GM19455 (cell line): ENCODE data around the gene PIEZO2.

ENCODE experiments used
- ATAC-seq: cut with Tn5 transposase; IDR thresholded peaks from one replicate; pipeline ENCODE4 v1.9.1; 2021; ENCODE audit not compliant: unreplicated experiment

PIEZO2 gene

GRCh38 chr18:11113937-11114336, 35.4 kb downstream of the PIEZO2 start:
- no peak for ATAC-seq

GRCh38 chr18:11113046-11113548, 36.3 kb downstream of the PIEZO2 start:
- ATAC-seq = no peak

- ATAC-seq = no peak
Observed at GRCh38 chr18:11112286-11112685, 37.1 kb downstream of the PIEZO2 start.

DNA sequence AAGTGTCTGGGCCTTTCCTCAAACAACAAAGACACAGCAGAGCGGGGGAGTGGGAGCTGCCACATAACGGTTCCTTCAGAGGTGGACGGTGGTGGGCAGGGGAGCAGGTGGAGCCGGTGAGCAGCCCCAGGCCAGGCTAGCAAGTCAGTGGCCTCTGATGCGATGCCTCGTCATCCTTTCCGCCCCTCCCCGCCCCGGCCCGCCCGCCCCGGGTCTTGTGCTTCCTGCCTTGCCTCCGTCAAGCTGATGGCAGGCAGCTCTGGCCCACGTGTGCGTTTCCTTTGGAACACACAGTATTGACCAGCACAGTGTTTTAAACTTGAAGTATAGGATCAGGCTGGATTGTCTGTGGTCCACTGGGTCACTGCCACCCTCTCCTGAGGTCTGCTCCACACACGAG, 38.9 kb downstream of the PIEZO2 start:
- no peak for ATAC-seq

GRCh38 chr18:11108947-11109346, 40.4 kb downstream of the PIEZO2 start:
- ATAC-seq = no peak

- no peak for ATAC-seq
Observed at GRCh38 chr18:11106894-11107293, 42.5 kb downstream of the PIEZO2 start.

- ATAC-seq = no peak
Observed at GRCh38 chr18:11105463-11105862, 43.9 kb downstream of the PIEZO2 start.

- ATAC-seq = no peak
Observed at GRCh38 chr18:11104307-11104706, 45.1 kb downstream of the PIEZO2 start.

DNA sequence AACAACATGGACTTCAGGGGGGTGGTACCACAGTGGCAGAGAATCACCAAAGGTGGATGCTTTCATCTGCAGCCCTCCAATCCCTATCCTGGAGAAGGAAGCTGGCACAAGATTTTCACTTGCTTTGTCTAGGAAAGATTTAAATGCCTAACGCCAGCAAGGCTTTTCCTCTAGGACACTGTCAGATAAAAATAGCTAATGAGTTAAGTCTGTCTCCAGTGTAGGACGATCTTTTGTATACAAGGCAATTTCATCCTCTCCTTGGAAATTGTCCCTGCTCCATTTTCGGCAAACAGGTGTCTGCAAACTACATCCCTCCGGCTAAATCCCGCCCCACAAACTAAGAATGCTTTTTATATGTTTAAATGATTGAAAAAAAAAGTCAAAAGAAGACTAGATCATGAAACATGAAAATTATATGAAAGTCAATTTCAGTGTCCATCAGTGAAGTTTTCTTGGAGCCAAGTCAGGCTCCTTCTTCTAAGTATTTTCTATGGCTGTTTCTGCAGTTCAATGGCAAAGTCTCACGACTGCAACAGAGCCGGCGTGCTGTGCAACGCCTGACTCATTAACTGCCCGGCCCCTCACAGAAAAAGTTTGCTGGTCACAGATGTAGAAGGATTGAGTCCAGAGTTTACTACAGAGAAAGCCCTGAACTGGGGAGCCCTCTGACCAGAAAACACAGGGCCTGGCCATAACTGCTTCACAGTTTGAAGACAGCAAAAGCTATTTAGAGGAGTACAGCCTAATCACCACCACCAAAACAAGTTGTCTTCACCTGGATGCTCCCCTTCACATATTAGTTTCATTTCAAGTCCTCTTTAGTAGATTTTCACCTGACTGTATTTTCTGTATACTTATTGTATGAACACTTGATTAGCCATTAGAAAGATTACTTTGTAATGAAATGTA, 52.3 kb downstream of the PIEZO2 start:
- no peak for ATAC-seq

GRCh38 chr18:11096411-11096810, 53.0 kb downstream of the PIEZO2 start:
- no peak for ATAC-seq

DNA sequence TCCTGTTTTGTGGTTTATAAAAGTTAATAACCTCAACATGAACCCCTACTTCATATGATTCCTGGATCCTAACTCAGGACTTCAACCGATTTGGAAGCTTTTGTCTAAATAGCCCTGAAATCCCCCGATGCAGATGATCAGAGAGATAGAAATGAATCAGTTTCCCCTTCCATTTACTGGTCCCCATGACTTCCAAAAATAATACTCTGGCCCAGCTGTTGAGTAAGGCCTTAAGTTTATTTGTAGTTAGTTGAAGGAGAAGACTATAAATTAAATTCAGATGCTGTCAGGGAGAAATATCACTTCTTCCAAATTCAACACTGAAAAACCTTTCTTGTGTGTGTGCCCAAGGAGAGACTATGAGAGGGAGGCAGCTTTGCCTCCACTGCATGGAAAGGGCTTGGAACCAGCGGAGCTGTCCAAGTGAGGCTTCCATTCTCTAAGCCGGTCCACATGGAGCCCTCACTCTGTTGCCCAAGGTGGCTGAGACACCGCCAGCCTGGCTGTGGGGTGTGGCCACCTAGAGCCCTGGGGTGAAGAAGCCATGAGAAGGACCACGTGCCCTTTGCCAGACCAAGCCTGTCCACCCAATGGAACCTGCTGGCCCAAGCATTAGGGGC, 53.6 kb downstream of the PIEZO2 start:
- ATAC-seq = no peak

- ATAC-seq = no peak
Observed at GRCh38 chr18:11095211-11095610, 54.2 kb downstream of the PIEZO2 start.

- ATAC-seq = no peak
Observed at GRCh38 chr18:11091746-11092145, 57.6 kb downstream of the PIEZO2 start.

DNA sequence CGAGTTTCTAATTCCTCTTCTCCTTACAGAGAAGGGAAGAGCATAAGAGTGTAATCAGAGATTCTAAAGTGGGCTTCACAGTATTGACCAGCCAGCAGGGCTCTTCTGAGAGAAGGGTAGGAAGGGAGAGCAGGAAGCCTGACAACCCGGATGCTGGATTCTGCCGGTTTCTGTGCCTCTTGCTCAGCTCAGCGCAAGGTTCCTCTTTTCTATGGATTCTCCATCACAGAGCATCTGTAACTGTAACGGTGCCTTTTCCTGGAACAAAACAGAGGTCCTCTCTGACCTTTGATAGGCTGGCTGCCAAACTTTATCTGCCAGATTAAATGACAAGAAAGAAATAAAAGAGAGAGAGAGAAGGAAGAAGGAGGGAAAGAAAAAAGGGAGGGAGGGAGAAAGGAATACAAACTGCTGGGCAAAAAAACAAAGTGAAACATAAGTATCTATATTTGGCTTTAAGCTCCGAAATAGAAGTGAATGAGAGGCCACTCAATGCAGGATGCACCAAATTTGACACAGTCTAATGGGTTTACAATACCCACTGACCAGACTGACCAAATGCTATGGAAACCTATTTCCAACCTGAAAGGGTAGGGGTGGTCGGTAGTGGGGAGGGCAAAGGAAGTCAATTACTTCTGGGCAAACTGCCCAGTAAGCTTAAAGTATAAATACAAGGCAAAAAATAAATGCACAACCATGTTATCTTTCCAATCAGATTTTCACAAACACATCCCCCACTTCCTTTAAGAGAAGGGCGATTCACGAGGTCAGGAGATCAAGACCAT, 59.2 kb downstream of the PIEZO2 start:
- no peak for ATAC-seq

- ATAC-seq = no peak
Observed at GRCh38 chr18:11081009-11081532, 68.3 kb downstream of the PIEZO2 start.

DNA sequence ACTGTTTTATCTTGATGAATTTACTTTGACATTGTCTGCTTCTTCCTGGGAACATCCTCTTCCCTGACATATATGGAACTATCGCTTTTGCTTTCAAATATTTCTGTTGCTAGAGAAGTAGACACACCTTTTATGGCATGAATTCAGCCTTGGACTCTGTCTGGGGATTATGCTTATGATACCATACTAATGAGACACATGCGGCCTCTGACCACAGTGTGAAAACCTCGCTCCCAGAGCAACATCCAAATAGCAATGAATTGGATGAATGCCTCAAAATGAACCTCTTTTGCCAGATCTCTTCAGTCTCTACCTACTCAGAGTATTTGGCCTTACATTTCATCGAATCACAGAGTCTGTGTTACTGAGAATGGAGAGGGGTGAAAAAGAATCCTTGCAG, 70.9 kb downstream of the PIEZO2 start:
- no peak for ATAC-seq

GRCh38 chr18:11077548-11078187, 71.7 kb downstream of the PIEZO2 start:
- ATAC-seq = no peak

GRCh38 chr18:11074889-11075288, 74.5 kb downstream of the PIEZO2 start:
- ATAC-seq = no peak

DNA sequence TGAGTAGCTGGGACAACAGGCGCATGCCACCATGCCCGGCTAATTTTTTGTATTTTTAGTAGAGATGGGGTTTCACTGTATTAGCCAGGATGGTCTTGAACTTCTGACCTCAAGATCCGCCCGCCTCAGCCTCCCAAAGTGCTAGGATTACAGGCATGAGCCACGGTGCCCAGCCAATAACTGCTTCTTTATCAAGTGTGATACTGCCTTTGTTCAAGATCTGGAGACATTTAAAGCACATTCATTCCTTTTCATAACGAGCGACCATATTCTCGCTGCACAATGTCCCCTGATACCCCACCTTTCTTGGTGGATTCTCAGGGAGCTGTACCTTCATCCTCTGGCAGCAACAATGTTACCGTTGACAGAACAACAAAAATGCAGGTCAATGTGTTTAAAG, 75.4 kb downstream of the PIEZO2 start:
- no peak for ATAC-seq

DNA sequence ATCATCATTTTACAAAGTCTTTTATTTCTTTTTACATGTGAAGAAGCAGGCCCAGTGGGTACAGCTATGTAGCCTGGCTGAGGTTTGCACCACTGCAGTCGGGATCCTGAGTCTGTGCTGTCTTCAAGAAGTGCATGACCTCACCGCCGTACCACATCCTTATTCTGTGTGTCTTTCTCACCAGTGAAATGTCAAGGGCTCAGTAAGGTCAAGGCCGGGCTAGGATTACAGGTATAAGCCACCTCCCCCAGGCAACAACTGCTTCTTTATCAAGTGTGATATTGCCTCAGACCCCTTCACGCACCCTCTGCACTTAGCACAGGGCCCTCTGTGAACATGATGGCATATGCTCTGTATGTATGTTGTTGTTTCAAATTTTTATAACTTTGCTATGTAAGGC, 76.7 kb downstream of the PIEZO2 start:
- ATAC-seq = no peak

- no peak for ATAC-seq
Observed at GRCh38 chr18:11071300-11071699, 78.1 kb downstream of the PIEZO2 start.
